Measurements from ENCODE around the gene BRD4. TPM values are rescaled to one million over a fixed set of nuclear protein-coding genes. Genes with fewer than 3 reads are reported as not detected.
A peak's percentile ranks its signal among the peaks of the same experiment; 100 is the strongest.

The BRD4 gene
- total RNA-seq, 4 donors from 2014 or later = 34.7 to 69.6 (median 36.0) TPM

- Histone ChIP-seq H3K4me1 (peaks cover 5 to 27% (median 14%) of the 10 kb centered on the region in 4 donors), H3K27me3 (no peaks in the 10 kb centered on the region), H3K4me3 (no peak overlapping the region), H3K27ac (peak overlapping the region in 2 of 4 donors; percentile 36 to 43), H3K9me3 (no peaks in the 10 kb centered on the region), H3K36me3 (peaks cover 11 to 99% (median 40%) of the 10 kb centered on the region in 3 donors)
- 79 to 81% methylated on average over 5 of the region's 5 CpGs for WGBS, 2 donors
- TF ChIP-seq CTCF (IDR thresholded peaks at IDR 0.05) (no peak), POLR2A (IDR thresholded peaks at IDR 0.05) (no peak), EP300 (IDR thresholded peaks at IDR 0.05) (no peak)
- DNase-seq (ENCODE audit: low spot score in 2 of 2) = no peak
These were observed 72.4 kb downstream of the BRD4 start for GRCh38 chr19:15259907-15260306.

DNA sequence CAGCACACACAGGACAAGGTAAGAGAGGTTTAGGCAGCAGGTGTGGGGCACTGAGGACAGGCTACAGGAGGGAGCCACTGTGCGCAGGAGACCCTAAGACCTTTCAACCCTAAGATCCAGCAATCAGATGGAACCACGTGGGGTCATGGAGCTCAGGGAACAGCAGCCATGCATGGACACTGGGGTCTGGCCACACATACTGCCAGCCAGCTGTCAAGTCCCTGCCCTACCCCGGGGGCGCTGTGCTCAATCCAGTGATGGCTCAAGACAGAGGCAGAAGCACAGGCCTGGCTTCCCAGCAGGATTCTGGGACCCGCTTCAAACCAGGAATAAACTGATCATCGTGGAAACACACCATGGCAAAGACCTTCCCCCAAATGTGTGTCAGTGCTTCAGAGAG, 74.6 kb downstream of the BRD4 start:
- WGBS, 2 donors = 90 to 91% methylated on average over 4 to 6 of the region's 6 CpGs
- TF ChIP-seq CTCF (IDR thresholded peaks at IDR 0.05) (no peak), EP300 (IDR thresholded peaks at IDR 0.05) (no peak), POLR2A (IDR thresholded peaks at IDR 0.05) (no peak)
- peaks cover 12 to 99% (median 47%) of the 10 kb centered on the region in 3 donors for H3K36me3 ChIP-seq
- H3K27ac ChIP-seq = no peak overlapping the region
- H3K4me3 ChIP-seq = no peak overlapping the region
- H3K4me1 ChIP-seq = peaks cover 0 to 27% (median 7%) of the 10 kb centered on the region in 4 donors
- no peaks in the 10 kb centered on the region for H3K9me3 ChIP-seq
- DNase-seq (ENCODE audit: low spot score in 2 of 2) = no peak
- no peaks in the 10 kb centered on the region for H3K27me3 ChIP-seq

DNA sequence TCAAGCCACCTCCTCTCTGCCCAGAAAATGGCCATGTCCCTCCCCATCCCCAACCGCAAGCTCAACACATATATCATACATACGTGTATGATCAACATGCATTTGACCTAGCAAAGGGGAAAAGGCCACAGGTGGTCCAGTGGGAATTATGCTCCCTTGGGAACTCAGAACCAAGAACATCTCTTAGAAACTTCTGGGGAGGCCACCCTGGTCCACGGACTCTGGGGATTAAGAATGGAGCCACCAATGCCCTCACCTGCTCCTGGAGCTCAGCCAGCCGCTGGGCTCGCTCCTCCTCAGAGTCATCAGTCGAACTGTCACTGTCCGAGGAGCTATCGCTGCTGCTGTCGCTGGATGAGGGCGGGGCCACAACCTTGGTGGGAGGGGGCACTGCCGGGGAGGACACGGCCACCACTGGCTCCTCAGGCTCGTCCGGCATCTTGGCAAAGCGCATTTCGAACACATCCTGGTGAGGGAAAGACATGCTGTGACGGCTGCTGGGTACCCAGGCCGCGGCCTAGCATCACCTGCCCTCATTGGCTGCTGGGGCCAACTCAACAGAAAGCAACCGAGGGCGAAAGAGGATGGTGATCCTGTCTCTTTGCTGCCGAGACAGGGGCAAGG, 75.5 kb downstream of the BRD4 start:
- Histone ChIP-seq H3K4me1 (peaks cover 0 to 31% (median 17%) of the 10 kb centered on the region in 4 donors), H3K4me3 (no peak overlapping the region), H3K9me3 (no peaks in the 10 kb centered on the region), H3K36me3 (peaks cover 12 to 95% (median 47%) of the 10 kb centered on the region in 3 donors), H3K27ac (no peak overlapping the region), H3K27me3 (no peaks in the 10 kb centered on the region)
- TF ChIP-seq POLR2A (IDR thresholded peaks at IDR 0.05) (no peak), CTCF (IDR thresholded peaks at IDR 0.05) (no peak), EP300 (IDR thresholded peaks at IDR 0.05) (no peak)
- 87 to 88% methylated on average over 20 to 22 of the region's 22 CpGs for WGBS, 2 donors
- DNase-seq (ENCODE audit: low spot score in 2 of 2) = no peak

GRCh38 chr19:15255359-15255990, 76.9 kb downstream of the BRD4 start:
- Histone ChIP-seq H3K9me3 (no peaks in the 10 kb centered on the region), H3K4me1 (peaks cover 0 to 44% (median 30%) of the 10 kb centered on the region in 4 donors), H3K4me3 (no peak overlapping the region), H3K36me3 (peaks cover 12 to 83% (median 47%) of the 10 kb centered on the region in 3 donors), H3K27ac (no peak overlapping the region), H3K27me3 (no peaks in the 10 kb centered on the region)
- WGBS, 2 donors = 85 to 89% methylated on average over 22 of the region's 22 CpGs
- TF ChIP-seq POLR2A (IDR thresholded peaks at IDR 0.05) = no peak
- no peak for TF ChIP-seq EP300 (IDR thresholded peaks at IDR 0.05)
- no peak for TF ChIP-seq CTCF (IDR thresholded peaks at IDR 0.05)
- no peak for DNase-seq (ENCODE audit: low spot score in 2 of 2)

DNA sequence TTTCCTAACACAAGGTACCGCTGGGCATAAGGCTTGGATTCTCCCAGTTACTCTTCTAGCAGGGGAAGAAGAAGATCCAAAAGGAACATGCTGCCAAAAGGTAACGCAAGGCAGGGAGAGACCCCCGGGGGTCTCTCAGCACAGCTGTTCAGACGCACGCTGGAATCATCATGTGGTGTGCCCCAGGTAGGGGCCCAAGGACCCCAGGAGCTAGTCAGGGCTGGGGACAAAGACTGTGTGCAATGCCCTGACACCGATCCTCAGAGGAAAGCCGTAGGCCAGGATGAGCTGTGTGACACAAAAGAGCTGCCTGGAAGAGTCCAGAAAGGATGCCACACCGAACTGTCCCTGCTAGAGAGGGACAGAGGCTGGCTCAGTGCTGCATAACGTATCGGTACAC, 77.8 kb downstream of the BRD4 start:
- no peaks in the 10 kb centered on the region for H3K9me3 ChIP-seq
- no peak overlapping the region for H3K4me3 ChIP-seq
- 91 to 94% methylated on average over 10 of the region's 10 CpGs for WGBS, 2 donors
- TF ChIP-seq EP300 (IDR thresholded peaks at IDR 0.05) (no peak), CTCF (IDR thresholded peaks at IDR 0.05) (no peak), POLR2A (IDR thresholded peaks at IDR 0.05) (no peak)
- H3K36me3 ChIP-seq = peaks cover 12 to 74% (median 46%) of the 10 kb centered on the region in 3 donors
- peaks cover 1 to 54% (median 40%) of the 10 kb centered on the region in 4 donors for H3K4me1 ChIP-seq
- H3K27me3 ChIP-seq = no peaks in the 10 kb centered on the region
- DNase-seq (ENCODE audit: low spot score in 2 of 2) = no peak
- peak overlapping the region in 2 of 4 donors; percentile 92 to 95 for H3K27ac ChIP-seq

Data from tibial nerve (tissue), 4 donors.